Adrenal gland (tissue), 12 donors: ENCODE measurements around the gene F8A1. TPM values are rescaled to one million over a fixed set of nuclear protein-coding genes. Genes with fewer than 3 reads are reported as not detected.
"Not testable (repeated sequence)": the region's sequence is repeated elsewhere in the genome, so short reads cannot be mapped to it uniquely, and the experiment has no call there.

Experiments
- DNase-seq, 7 donors: peaks; one replicate each; pipeline ENCODE4 v3.0.0-alpha.2; 2019 to 2020
- H3K27ac ChIP-seq, 5 donors: fragments of 200-600 bp; sonication (generic) in 4 of 5; 1 replicate in 3 of 5; 2 replicates in 2 of 5; pipeline versions ENCODE4 v1.5.1 to v1.8.0; 2016 to 2020; ENCODE audit warnings: mild to moderate bottlenecking in 1 of 5
- H3K27me3 ChIP-seq: fragments of 200-600 bp; 2 replicates; pipeline ENCODE4 v1.8.0; 2021
- H3K36me3 ChIP-seq, 2 donors: fragments of 200-600 bp; replicated peaks in 1 of 2; 1 replicate in 1 of 2; 2 replicates in 1 of 2; pipeline versions ENCODE4 v1.5.1 to v1.8.0; 2018 to 2022
- H3K4me1 ChIP-seq, 2 donors: fragments of 200-600 bp; replicated peaks in 1 of 2; 1 replicate in 1 of 2; 2 replicates in 1 of 2; pipeline versions ENCODE4 v1.5.1 to v1.8.0; 2018 to 2021
- H3K4me3 ChIP-seq, 4 donors: fragments of 200-600 bp; sonication (generic) in 3 of 4; one replicate each; pipeline ENCODE4 v1.5.1; 2016 to 2018
- H3K9me3 ChIP-seq, 3 donors: fragments of 200-600 bp; sonication (generic) in 1 of 3; replicated peaks in 1 of 3; 1 replicate in 2 of 3; 2 replicates in 1 of 3; pipeline versions ENCODE4 v1.5.1 to v1.8.0; 2016 to 2021
- CTCF ChIP-seq, 6 experiments: fragments of 450-650 bp in 4 of 6; fragments of 200-600 bp in 2 of 6; sonication (generic) in 1 of 6; IDR thresholded peaks; 1 replicate in 5 of 6; 2 replicates in 1 of 6; pipeline versions ENCODE4 v1.5.1 to v1.8.0; 2016 to 2021; ENCODE audit warnings: antibody characterized with exemption in 6 of 6, mild to moderate bottlenecking in 2 of 6, moderate library complexity in 1 of 6
- POLR2A ChIP-seq, 2 donors: fragments of 450-650 bp; IDR thresholded peaks; one replicate each; pipeline ENCODE4 v1.6.1; 2017; ENCODE audit warnings: antibody characterized with exemption in 2 of 2, mild to moderate bottlenecking in 2 of 2, moderate library complexity in 1 of 2
- WGBS, 4 donors: extraction: QIAGEN DNeasy Blood & Tissue Kit in 2 of 4; methylation state at CpG; one replicate each; pipeline versions ENCODE4 v1.1.5 to v1.1.7; 2013 to 2017; 5-methylcytosine and 5-hydroxymethylcytosine counted together
- intact Hi-C, 2 donors: fragments of 100-400 bp; cut with DNase I; formaldehyde crosslinking; loops; one replicate each; pipeline versions ENCODE4 v1.14.1 to v1.15.0; 2022 to 2023
- polyA plus RNA-seq, 3 donors: library from polyadenylated mRNA; stranded (reverse); fragments of 200-250 nt in 2 of 3; fragments of 350-450 nt in 1 of 3; fragmentation: Illumina TruSeq in 1 of 3; extraction: RNeasy Lipid Tissue Mini Kit (QIAGEN cat#74804) in 1 of 3; gene quantifications; one replicate each; pipeline ENCODE4 v1.2.3, GENCODE V29; 2013 to 2014
- total RNA-seq, 9 donors: library from RNA; depleted of rRNA in 4 of 9; stranded (reverse); fragments of >200 nt in 4 of 9; fragments of 120-200 nt in 1 of 9; fragmentation: NEBNext Ultra II Directional in 1 of 9; extraction: Animal tissue kit (Norgen Biotek cat#: 25700) in 1 of 9; gene quantifications; one replicate each; pipeline versions ENCODE4 v1.1.0 to v1.2.4, GENCODE V29; 2013 to 2023
- donor health status: healthy with polysubstance abuse.
- donor health status: Bipolar disorder and iron deficiency.
- donor health status: DM: yes; HTN: yes; CAD: no.
- donor health status: DM: no; HTN: no; CAD: no.
- donor health status: DM: no; HTN: no; CAD: no.
- donor health status: DM: yes; HTN: yes; CAD: no.

F8A1 gene
- total and polyA plus RNA-seq, 12 donors, result 0.61 to 50.1 (median 34.7) TPM

- Histone ChIP-seq H3K4me3 (no peak overlapping the region), H3K9me3 (no peaks in the 10 kb centered on the region), H3K27me3 (no peaks in the 10 kb centered on the region), H3K4me1 (no peaks in the 10 kb centered on the region), H3K27ac (no peak overlapping the region), H3K36me3 (no peaks in the 10 kb centered on the region)
- intact Hi-C loops, result no loop called here
- no peak for TF ChIP-seq POLR2A (IDR thresholded peaks at IDR 0.05)
- TF ChIP-seq CTCF (IDR thresholded peaks at IDR 0.05), result no peak
- no peak for DNase-seq
- WGBS, 4 donors, result 68 to 86% (median 76%) methylated on average over 1 to 2 of the region's 2 CpGs
These were observed 12.8 kb upstream of the F8A1 start for GRCh38 chrX:154873329-154873728.

GRCh38 chrX:154884069-154884468 lies 2.1 kb upstream of the F8A1 start:
- DNase-seq, H3K36me3 ChIP-seq, H3K27me3 ChIP-seq, intact Hi-C loops, H3K27ac ChIP-seq, H3K9me3 ChIP-seq, H3K4me3 ChIP-seq, H3K4me1 ChIP-seq: not testable (repeated sequence)
- no CpG with 5 or more reads among the region's 8 CpGs for WGBS, 4 donors

- H3K4me3 ChIP-seq, H3K36me3 ChIP-seq, H3K27me3 ChIP-seq, DNase-seq, intact Hi-C loops, H3K9me3 ChIP-seq, H3K27ac ChIP-seq, H3K4me1 ChIP-seq: not testable (repeated sequence)
- WGBS, 4 donors, result 96% methylated on average over 11 of the region's 33 CpGs; no CpG with 5 or more reads in 3 of the 4 donors
These were observed 1.1 kb upstream of the F8A1 start for GRCh38 chrX:154885057-154885456.

GRCh38 chrX:154885549-154885948 lies 606 bp upstream of the F8A1 start:
- H3K4me3 ChIP-seq, H3K27me3 ChIP-seq, H3K9me3 ChIP-seq, DNase-seq, H3K27ac ChIP-seq, H3K4me1 ChIP-seq, intact Hi-C loops, H3K36me3 ChIP-seq: not testable (repeated sequence)
- 64 to 89% (median 82%) methylated on average over 1 to 3 of the region's 14 CpGs for WGBS, 4 donors

GRCh38 chrX:154886789-154887221 lies 650 bp downstream of the F8A1 start:
- H3K9me3 ChIP-seq, H3K27ac ChIP-seq, DNase-seq, H3K27me3 ChIP-seq, H3K36me3 ChIP-seq, intact Hi-C loops, H3K4me1 ChIP-seq, H3K4me3 ChIP-seq: not testable (repeated sequence)
- WGBS, 4 donors, result no CpG with 5 or more reads among the region's 62 CpGs

GRCh38 chrX:154890990-154891639 lies 5.0 kb downstream of the F8A1 start:
- no peak for DNase-seq
- TF ChIP-seq CTCF (IDR thresholded peaks at IDR 0.05) (no peak), POLR2A (IDR thresholded peaks at IDR 0.05) (no peak)
- no peaks in the 10 kb centered on the region for H3K36me3 ChIP-seq
- intact Hi-C loops, result no loop called here
- WGBS, 4 donors, result 37 to 100% (median 68%) methylated on average over 1 of the region's 1 CpG
- H3K27ac ChIP-seq, result no peak overlapping the region
- no peaks in the 10 kb centered on the region for H3K27me3 ChIP-seq
- H3K4me3 ChIP-seq, result no peak overlapping the region
- no peaks in the 10 kb centered on the region for H3K9me3 ChIP-seq
- no peaks in the 10 kb centered on the region for H3K4me1 ChIP-seq
